Muscle layer of colon (tissue), 2 donors: ENCODE measurements around the gene CTDP1.
"Not testable (repeated sequence)": the region's sequence is repeated elsewhere in the genome, so short reads cannot be mapped to it uniquely, and the experiment has no call there.

Experiments used
- H3K27ac ChIP-seq: one replicate; pipeline ENCODE4 v1.7.0; 2013; ENCODE audit warnings: low read depth, mild to moderate bottlenecking, low read length, moderate library complexity
- H3K27me3 ChIP-seq, 2 donors: one replicate each; pipeline ENCODE4 v1.7.0; 2013; ENCODE audit warnings: low read length in 2 of 2, mild to moderate bottlenecking in 2 of 2; ENCODE audit not compliant: insufficient read depth in 2 of 2, control insufficient read depth in 1 of 2
- H3K36me3 ChIP-seq: one replicate; pipeline ENCODE4 v1.7.0; 2013; ENCODE audit warnings: mild to moderate bottlenecking, low read length; ENCODE audit not compliant: insufficient read depth
- H3K4me1 ChIP-seq: one replicate; pipeline ENCODE4 v1.7.0; 2013; ENCODE audit warnings: mild to moderate bottlenecking, low read length; ENCODE audit not compliant: insufficient read depth
- H3K4me3 ChIP-seq, 2 donors: one replicate each; pipeline ENCODE4 v1.7.0; 2013; ENCODE audit warnings: low read length in 2 of 2, low read depth in 1 of 2, mild to moderate bottlenecking in 1 of 2, moderate library complexity in 1 of 2
- H3K9ac ChIP-seq: one replicate; pipeline ENCODE4 v1.7.0; 2013; ENCODE audit warnings: low read length
- H3K9me3 ChIP-seq: one replicate; pipeline ENCODE4 v1.7.0; 2013; ENCODE audit warnings: mild to moderate bottlenecking, low read length
- donor health status: abdominal sarcoma.
- donor health status: Adenocarcinoma of cecum.

Gene CTDP1

DNA sequence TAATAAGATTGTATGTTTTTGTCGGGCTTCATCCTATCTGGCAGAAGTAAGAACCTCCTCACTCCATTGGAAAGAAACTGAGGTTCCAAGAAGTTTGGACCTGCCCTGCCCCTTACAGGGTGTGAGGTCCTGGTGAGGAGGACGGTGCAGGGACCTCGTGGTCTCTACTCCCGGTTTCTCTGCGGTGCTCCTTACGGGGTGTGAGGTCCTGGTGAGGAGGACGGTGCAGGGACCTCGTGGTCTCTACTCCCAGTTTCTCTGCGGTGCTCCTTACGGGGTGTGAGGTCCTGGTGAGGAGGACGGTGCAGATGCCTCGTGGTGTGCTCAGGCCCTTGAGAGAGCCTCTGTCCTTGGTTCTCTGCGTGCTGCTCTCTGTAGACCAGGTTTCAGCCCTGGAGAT lies 5.2 kb downstream of the CTDP1 start:
- peaks cover 12% of the 10 kb centered on the region for H3K4me1 ChIP-seq
- no peak overlapping the region for H3K4me3 ChIP-seq
- H3K27ac ChIP-seq: no peak overlapping the region
- H3K9ac ChIP-seq: no peak overlapping the region
- H3K9me3 ChIP-seq: no peaks in the 10 kb centered on the region
- no peaks in the 10 kb centered on the region for H3K36me3 ChIP-seq
- no peaks in the 10 kb centered on the region for H3K27me3 ChIP-seq

DNA sequence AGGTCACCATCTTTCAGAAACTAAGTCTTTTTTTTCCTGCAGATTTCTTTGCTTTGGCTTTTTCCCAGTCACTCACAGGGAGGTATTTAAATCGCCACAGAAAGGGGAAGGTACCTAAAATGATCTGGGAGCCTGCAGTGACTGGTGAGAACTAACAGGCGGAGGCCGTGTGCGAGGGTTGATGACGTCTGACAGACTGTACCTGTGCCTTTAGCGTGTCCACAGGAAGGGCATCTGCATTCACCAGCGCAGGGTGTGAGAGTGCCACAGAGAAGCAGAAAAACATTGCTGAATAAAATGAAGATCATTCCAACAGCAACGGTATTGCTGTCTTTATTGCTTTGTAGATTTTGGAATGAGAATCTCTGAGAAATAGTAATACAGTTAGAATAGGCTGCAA lies 5.7 kb downstream of the CTDP1 start:
- no peak overlapping the region for H3K4me3 ChIP-seq
- H3K27ac ChIP-seq: no peak overlapping the region
- H3K27me3 ChIP-seq: no peaks in the 10 kb centered on the region
- no peaks in the 10 kb centered on the region for H3K36me3 ChIP-seq
- no peaks in the 10 kb centered on the region for H3K9me3 ChIP-seq
- H3K9ac ChIP-seq: no peak overlapping the region
- H3K4me1 ChIP-seq: peaks cover 12% of the 10 kb centered on the region

DNA sequence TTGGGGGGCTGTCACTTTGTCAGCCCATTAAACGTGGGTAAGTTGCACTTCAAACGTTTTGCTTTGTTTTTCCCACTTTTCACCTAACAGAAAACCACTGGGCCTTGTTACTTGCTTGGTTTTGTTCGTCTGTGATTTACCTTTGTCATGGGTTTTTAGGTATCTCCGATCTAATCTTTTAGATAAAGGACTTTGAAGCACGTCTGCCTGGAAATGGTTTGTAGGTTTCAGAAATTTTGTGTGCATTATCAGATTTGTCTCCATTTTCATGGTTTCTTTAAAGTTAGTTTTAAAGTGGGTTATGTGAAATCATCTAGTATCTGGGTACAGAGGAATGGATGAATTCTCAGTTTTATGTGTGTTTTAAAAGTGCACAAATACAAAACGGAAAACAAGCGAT lies 6.4 kb downstream of the CTDP1 start:
- H3K4me1 ChIP-seq: peaks cover 7% of the 10 kb centered on the region
- no peak overlapping the region for H3K4me3 ChIP-seq
- no peak overlapping the region for H3K9ac ChIP-seq
- no peaks in the 10 kb centered on the region for H3K9me3 ChIP-seq
- no peaks in the 10 kb centered on the region for H3K27me3 ChIP-seq
- H3K36me3 ChIP-seq: no peaks in the 10 kb centered on the region
- no peak overlapping the region for H3K27ac ChIP-seq

DNA sequence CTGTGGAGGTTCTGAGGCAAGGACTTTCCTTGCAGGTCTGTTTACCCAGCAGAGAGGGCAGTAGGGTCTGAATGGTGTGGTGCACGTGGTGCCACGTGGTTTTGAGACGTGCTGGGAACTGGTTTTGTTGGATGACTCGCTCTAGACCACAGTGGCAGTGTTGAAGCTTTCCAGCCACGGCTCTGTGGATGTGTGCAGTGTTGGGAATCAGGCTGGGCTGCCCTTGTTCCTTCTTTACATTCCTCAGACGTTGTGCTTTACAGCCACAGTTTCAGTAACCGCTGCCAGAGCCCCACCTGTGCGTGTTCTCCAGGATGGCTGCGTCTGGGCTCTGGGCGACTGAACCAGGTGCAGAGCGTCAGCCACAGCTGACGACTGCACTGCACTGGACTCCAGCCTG lies 8.2 kb downstream of the CTDP1 start:
- Histone ChIP-seq H3K27me3 (no peaks in the 10 kb centered on the region), H3K4me3 (no peak overlapping the region), H3K36me3 (no peaks in the 10 kb centered on the region), H3K9me3 (no peaks in the 10 kb centered on the region), H3K4me1 (no peaks in the 10 kb centered on the region), H3K27ac (no peak overlapping the region), H3K9ac (no peak overlapping the region)

GRCh38 chr18:79690071-79690470 lies 10.5 kb downstream of the CTDP1 start:
- Histone ChIP-seq H3K27me3 (no peaks in the 10 kb centered on the region), H3K9ac (no peak overlapping the region), H3K27ac (no peak overlapping the region), H3K4me1 (no peaks in the 10 kb centered on the region), H3K4me3 (no peak overlapping the region), H3K9me3 (no peaks in the 10 kb centered on the region), H3K36me3 (peaks cover under 1% of the 10 kb centered on the region)

DNA sequence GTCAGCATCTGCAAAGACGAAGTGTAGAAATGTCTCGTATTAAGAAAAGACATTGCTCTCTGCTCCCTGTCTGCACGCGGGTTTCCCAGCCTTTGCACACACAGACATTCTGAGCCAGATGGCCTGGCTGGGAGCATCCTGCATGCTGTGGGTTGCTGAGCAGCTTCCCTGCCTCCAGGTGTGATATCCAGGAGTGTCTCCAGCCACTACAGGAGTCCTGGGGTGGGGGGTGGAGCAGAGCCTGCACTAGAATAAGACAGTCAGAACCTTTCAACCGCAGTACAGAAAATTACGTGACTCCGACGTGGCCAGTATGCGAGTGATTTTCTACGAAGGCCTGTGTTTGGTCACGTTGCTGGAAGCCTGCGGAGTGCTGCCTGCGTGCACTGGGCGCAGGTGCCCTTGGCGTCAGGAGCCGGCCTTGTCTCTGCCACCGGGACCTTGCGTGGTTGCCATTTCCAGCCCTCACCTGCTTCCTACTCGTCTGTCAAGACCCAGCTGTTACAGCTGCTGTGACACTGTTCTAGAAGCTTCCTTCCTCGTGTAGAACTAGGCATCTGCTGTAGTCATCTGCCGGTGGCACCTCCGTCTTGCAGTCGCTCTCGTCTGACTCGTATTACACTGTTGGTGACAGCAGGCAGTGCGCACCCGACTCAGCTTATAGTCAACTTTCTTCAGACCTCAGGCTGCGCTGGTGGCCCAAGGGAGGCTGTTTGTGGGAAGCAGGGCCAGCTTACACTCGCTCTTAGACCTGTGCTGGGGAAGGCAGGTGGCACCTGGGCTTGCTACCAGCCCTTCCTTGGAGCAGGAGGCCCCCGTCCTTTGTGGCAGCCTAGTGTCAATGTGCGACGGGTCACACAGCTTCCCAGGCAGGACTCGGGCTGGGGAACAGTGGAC lies 11.2 kb downstream of the CTDP1 start:
- no peaks in the 10 kb centered on the region for H3K9me3 ChIP-seq

GRCh38 chr18:79692056-79692455 lies 12.5 kb downstream of the CTDP1 start:
- no peaks in the 10 kb centered on the region for H3K27me3 ChIP-seq
- H3K4me3 ChIP-seq: no peak overlapping the region
- H3K9me3 ChIP-seq: no peaks in the 10 kb centered on the region
- H3K36me3 ChIP-seq: peaks cover 14% of the 10 kb centered on the region
- no peak overlapping the region for H3K9ac ChIP-seq
- no peak overlapping the region for H3K27ac ChIP-seq
- no peaks in the 10 kb centered on the region for H3K4me1 ChIP-seq

More for the DNA sequence above, 11.2 kb downstream of the CTDP1 start:
- Histone ChIP-seq H3K27ac (no peak overlapping the region), H3K4me3 (no peak overlapping the region), H3K4me1 (no peaks in the 10 kb centered on the region), H3K9ac (no peak overlapping the region), H3K27me3 (no peaks in the 10 kb centered on the region), H3K36me3 (peaks cover 8% of the 10 kb centered on the region)

DNA sequence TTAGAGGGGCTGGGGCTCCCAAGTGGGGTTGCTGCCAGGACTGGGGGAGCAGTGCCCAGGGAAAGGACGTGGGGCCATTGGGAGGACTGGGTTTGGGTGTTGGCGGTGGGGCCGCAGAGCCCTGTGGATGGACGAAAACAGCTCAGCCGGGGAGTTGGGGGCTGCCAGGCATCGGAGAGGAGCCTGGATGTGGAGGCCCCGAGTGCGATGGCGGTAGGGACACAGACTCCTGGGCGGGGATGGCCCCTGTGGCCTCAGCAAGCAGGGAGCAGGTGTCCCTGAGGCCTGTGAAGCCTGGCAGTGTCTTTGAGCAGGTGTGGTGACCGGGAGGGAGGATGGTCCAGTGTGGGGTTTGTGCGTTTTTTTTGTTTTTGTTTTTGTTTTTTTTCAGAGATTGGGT lies 13.3 kb downstream of the CTDP1 start:
- no peak overlapping the region for H3K27ac ChIP-seq
- H3K36me3 ChIP-seq: peaks cover 21% of the 10 kb centered on the region
- H3K27me3 ChIP-seq: no peaks in the 10 kb centered on the region
- H3K4me3 ChIP-seq: no peak overlapping the region
- no peaks in the 10 kb centered on the region for H3K9me3 ChIP-seq
- no peaks in the 10 kb centered on the region for H3K4me1 ChIP-seq
- H3K9ac ChIP-seq: no peak overlapping the region

DNA sequence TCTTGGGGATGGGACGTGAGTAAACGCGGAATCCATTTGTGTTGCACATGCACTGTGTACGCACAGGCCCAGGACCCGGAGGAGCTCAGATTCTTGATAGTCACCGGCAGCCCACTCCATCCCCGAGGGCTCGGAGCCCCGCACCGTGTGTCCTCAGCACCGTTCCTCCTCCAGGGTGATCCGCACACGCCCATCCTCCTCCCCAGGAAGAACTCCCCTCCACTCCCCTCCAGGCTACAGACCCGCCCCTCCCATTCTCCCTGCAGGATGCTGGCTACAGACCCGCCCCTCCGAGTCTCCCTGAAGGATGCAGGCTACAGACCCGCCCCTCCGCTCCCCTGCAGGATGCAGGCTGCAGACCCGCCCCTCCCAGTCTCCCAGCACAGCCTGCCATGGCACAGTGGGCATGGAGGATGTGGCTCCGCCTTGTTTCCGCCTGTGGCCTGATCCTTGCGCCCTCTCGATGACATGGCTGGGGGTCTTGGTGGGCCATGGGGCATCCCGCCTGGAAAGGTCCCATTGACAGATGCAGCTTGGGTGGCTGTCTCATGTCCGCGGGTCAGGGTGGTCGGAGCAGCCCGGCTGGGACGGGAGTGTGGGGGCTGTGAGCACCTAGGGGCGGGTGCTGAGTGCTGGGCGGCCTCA lies 14.1 kb downstream of the CTDP1 start:
- no peaks in the 10 kb centered on the region for H3K27me3 ChIP-seq
- H3K4me3 ChIP-seq: no peak overlapping the region
- H3K4me1 ChIP-seq: no peaks in the 10 kb centered on the region
- no peak overlapping the region for H3K27ac ChIP-seq
- no peaks in the 10 kb centered on the region for H3K9me3 ChIP-seq
- H3K9ac ChIP-seq: no peak overlapping the region
- H3K36me3 ChIP-seq: peaks cover 29% of the 10 kb centered on the region

DNA sequence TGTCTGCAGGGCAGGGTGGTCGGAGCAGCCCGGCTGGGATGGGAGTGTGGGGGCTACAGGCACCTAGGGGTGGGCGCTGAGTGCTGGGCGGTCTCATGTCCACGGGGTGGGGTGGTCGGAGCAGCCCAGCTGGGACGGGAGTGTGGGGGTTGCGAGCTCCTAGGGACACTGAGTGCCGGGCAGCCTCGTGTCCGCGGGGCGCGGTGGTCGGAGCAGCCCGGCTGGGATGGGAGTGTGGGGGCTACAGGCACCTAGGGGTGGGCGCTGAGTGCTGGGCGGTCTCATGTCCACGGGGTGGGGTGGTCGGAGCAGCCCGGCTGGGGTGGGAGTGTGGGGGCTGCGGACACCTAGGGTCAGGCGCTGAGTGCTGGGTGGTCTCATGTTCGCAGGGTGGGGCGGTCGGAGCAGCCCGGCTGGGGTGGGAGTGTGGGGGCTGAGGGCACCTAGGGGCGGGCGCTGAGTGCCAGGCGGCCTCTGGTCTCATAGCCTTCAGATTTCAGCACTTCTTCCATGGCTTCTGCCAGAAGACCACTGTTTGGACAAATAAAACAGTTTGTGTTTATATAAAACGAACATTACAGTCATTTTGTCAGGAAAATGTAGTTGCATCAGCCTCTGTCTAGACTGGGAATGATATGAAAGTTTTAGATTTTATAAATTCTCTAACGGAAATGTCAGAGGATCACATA lies 14.7 kb downstream of the CTDP1 start:
- H3K36me3 ChIP-seq: peaks cover 29% of the 10 kb centered on the region
- not testable (repeated sequence) for H3K9ac ChIP-seq, H3K4me1 ChIP-seq, H3K27me3 ChIP-seq, H3K9me3 ChIP-seq, H3K4me3 ChIP-seq, H3K27ac ChIP-seq

- H3K9me3 ChIP-seq: no peaks in the 10 kb centered on the region
- peaks cover 34% of the 10 kb centered on the region for H3K36me3 ChIP-seq
- no peak overlapping the region for H3K9ac ChIP-seq
- no peak overlapping the region for H3K4me3 ChIP-seq
- no peaks in the 10 kb centered on the region for H3K4me1 ChIP-seq
- no peak overlapping the region for H3K27ac ChIP-seq
- H3K27me3 ChIP-seq: no peaks in the 10 kb centered on the region
Observed at GRCh38 chr18:79694895-79695213, 15.3 kb downstream of the CTDP1 start.
